HG02943 (cell line): ENCODE data around the gene PRKCA.
A peak's percentile ranks its signal among the peaks of the same experiment; 100 is the strongest.
"Not testable (repeated sequence)": the region's sequence is repeated elsewhere in the genome, so short reads cannot be mapped to it uniquely, and the experiment has no call there.

Source experiments
- ATAC-seq: cut with Tn5 transposase; IDR thresholded peaks from one replicate; pipeline ENCODE4 v1.9.1; 2021; ENCODE audit warnings: mild to moderate bottlenecking, low read depth, moderate library complexity; ENCODE audit not compliant: unreplicated experiment

PRKCA gene

GRCh38 chr17:66714046-66715023 is 411.9 kb downstream of the PRKCA start:
- no peak for ATAC-seq

- ATAC-seq: no peak
These were observed 412.8 kb downstream of the PRKCA start for GRCh38 chr17:66715076-66715675.

GRCh38 chr17:66715745-66716156 is 413.3 kb downstream of the PRKCA start:
- ATAC-seq: no peak

DNA sequence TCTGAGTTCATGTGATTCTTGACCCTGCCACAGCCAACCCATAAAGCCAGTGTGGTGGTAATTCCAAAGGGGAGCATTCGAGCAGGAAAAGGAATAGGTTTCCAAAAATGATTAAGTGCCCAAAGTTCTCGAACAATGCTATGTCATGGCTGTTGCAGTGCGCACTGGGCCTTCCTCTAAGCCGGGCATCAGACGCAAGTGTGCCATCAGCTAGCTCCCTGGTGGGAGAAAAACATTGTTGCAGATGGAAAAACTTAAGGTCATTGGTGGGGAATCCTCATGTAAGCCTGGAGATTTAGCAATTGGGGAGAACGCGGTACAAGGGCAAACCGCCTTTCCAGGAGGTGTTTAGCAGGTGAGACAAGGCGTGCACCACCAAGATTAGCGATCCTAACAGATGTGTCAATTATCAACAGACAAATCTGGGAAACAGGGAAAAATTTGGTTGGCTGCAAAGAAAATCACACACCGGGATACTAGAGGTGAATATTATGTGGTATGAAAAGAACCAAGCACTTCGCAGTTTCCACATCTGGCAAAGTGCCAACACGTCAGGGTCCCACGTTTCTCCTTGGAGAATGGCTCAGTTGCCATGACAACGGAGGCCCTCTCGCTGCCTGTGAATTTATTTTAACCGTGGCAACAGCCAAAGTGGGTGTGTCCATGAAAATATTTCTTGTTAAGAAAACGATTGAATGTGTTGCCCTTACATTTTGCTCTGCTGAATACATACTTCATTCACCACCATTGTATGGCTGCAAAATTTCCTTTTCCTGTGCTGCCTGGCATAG is 414.0 kb downstream of the PRKCA start:
- ATAC-seq: no peak

DNA sequence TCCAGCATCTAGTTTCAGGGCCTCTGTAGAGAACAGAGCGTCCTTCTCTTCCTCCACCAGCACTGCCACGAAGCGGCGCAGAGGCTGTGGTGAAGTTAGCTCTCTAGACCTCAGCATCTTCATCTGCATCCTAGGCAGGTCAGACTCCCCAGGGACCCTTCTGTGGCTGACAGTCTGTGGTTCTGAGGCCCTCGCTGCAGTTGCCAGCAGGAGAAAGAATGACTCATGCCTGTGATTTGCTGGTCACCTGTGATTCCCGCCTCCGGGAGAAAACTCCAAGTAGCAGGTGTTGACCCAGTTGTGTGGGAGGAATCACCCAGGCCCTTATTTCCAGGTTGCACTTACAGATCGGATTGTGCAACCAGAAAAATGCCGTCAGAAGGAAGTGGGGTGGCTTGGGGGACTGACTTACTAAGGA is 415.2 kb downstream of the PRKCA start:
- ATAC-seq: peak; percentile 48

- no peak for ATAC-seq
These were observed 417.6 kb downstream of the PRKCA start for GRCh38 chr17:66720027-66720426.

- ATAC-seq: no peak
These were observed 418.2 kb downstream of the PRKCA start for GRCh38 chr17:66720567-66720966.

DNA sequence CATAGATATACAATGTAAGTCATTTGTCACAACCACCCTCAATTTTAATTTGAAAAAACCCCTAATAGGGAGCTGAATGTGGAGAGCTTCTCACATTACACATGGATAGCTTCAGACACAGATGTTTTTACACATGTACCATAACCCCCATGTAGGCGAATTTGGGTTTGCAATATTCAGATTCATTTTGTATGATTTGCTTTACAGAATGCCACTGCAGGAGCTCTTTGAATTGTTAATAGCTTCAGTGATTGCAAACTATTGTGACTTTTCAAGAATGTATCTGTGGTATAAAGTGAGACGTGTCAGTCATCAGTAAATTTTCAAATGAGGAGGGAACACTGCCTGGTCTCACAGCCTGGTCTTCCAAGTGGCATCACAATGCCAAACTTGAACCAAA is 419.9 kb downstream of the PRKCA start:
- no peak for ATAC-seq

DNA sequence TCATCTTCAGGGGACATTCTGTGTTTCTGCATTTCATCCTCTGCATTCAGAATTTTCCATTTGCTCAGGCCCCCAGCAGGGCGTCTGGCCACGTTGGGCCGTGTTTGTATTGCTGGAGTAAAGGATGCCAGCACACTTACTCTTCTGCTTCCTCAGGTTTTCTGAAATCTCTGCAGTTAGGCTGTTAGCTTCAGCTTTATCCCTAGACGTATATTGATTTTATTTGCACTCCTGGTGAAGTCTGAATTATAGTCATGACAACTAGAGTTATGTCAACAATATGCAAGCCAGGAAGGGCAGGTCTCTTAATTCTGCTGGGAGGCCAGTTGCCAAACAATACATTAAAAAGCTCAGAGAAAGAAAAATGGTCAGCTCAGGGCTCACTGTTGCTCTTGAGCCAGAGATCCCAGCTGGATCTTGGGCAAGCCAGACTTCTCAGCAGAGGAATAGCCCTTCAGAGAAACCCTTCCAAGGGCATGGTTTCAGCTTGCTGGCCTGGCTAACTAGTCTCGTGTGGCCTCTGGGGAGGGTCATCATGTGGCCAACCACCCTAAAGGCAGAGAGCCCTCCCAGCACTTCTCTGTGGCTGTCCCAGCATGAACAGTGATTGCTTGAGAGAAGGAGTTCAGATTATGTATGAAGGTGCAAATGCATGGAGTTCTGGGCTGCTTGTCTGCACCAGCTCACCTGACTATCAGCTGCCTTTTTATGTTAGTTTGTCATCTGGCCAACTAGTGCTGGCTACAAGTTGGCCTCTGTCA is 422.3 kb downstream of the PRKCA start:
- no peak for ATAC-seq

- ATAC-seq: not testable (repeated sequence)
These were observed 423.0 kb downstream of the PRKCA start for GRCh38 chr17:66725438-66725837.

DNA sequence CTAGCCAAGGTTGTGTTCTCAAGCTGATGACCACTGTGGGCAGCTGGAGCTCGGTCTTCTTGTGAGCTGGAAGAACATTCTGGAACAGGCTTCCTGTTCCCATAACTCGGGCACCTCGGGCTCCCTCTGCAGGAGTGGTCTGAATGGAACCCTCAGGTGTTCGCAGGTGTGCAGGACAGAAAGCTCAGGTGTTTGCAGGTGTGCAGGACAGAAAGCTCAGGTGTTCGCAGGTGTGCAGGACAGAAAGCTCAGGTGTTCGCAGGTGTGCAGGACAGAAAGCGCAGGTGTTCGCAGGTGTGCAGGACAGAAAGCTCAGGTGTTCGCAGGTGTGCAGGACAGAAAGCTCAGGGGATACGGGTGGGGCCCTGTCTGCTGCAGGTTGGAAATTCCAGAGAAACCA is 423.5 kb downstream of the PRKCA start:
- no peak for ATAC-seq

GRCh38 chr17:66726371-66726770 is 424.0 kb downstream of the PRKCA start:
- ATAC-seq: no peak

DNA sequence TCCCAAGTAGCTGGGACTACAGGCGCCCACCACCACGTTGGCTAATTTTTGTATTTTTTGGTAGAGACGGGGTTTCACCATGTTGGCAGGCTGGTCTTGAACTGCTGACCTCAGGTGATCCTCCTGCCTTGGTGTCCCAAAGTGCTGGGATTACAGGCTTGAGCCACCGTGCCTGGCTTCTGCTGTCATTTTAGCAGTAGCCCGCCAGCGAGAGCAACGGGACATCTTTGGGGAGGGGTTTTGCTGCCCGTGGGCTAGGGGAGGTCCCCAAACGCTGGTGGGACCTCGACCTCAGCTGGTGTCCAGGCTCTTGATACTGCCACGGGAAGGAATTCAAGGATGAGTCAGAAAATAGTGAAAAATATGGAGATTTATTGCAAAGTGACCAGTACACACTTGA is 424.4 kb downstream of the PRKCA start:
- ATAC-seq: no peak

- no peak for ATAC-seq
These were observed 425.5 kb downstream of the PRKCA start for GRCh38 chr17:66727634-66728570.

DNA sequence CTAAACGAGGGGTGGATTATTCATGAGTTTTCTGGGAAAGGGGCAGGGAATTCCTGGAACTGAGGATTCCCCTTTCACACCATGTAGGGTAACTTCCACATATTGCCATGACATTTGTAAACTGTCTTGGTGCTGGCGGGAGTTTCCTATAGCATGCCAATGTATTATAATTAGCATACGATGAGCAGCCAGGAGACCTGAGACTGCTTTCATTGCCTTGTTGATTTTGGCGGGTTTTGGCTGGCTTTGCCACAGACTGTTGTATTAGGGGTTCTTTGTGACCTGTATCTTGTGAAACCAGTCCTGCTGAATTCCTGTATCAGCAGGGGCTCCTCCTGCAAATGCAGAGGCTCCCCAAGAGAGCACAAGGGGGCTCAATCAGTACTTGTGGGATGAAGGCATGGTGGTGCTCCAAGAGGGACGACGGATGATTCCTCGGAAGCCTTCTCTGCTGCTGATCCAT is 428.1 kb downstream of the PRKCA start:
- ATAC-seq: no peak

GRCh38 chr17:66733759-66734158 is 431.3 kb downstream of the PRKCA start:
- no peak for ATAC-seq

GRCh38 chr17:66734186-66734943 is 432.0 kb downstream of the PRKCA start:
- ATAC-seq: no peak

- ATAC-seq: no peak
These were observed 435.1 kb downstream of the PRKCA start for GRCh38 chr17:66737524-66737923.
